OCI-LY1 (cell line): ENCODE results near the gene LBHD2.

Experiments used
- H2AFZ ChIP-seq: fragments of 200-600 bp; sonication (generic), shearing (Covaris generic); 2 replicates; pipeline ENCODE4 v1.6.0; 2014; ENCODE audit warnings: antibody characterized with exemption, mild to moderate bottlenecking, low read length
- H3F3A ChIP-seq: fragments of 200-600 bp; sonication (generic), shearing (Covaris generic); 2 replicates; pipeline ENCODE4 v1.6.0; 2014; ENCODE audit warnings: mild to moderate bottlenecking, antibody characterized with exemption, low read length, moderate library complexity; ENCODE audit not compliant: insufficient read depth
- H3K27ac ChIP-seq: fragments of 200-600 bp; sonication (generic); 2 replicates; pipeline ENCODE4 v1.5.1; 2014; ENCODE audit warnings: low read length, mixed run types, mild to moderate bottlenecking, low read depth; ENCODE audit not compliant: poor library complexity, severe bottlenecking
- H3K27me3 ChIP-seq: fragments of 200-600 bp; sonication (generic); 2 replicates; pipeline ENCODE4 v1.6.0; 2014; ENCODE audit warnings: antibody characterized with exemption, mild to moderate bottlenecking, low read length, moderate library complexity; ENCODE audit not compliant: insufficient read depth
- H3K36me3 ChIP-seq: fragments of 200-600 bp; sonication (generic); 2 replicates; pipeline ENCODE4 v1.6.1; 2014; ENCODE audit warnings: mild to moderate bottlenecking, antibody characterized with exemption, low read length, moderate library complexity, mixed read lengths; ENCODE audit not compliant: insufficient read depth
- H3K4me1 ChIP-seq: fragments of 200-600 bp; sonication (generic); 2 replicates; pipeline ENCODE4 v1.5.1; 2014; ENCODE audit warnings: mild to moderate bottlenecking, low read length, moderate library complexity; ENCODE audit not compliant: insufficient read depth, severe bottlenecking
- H3K4me2 ChIP-seq: fragments of 200-600 bp; sonication (generic), shearing (Covaris generic); 2 replicates; pipeline ENCODE4 v1.6.1; 2014; ENCODE audit warnings: low read length
- H3K4me3 ChIP-seq: fragments of 200-600 bp; sonication (generic); 2 replicates; pipeline ENCODE4 v1.5.1; 2014; ENCODE audit warnings: low read length, low read depth, mild to moderate bottlenecking, mixed read lengths; ENCODE audit not compliant: poor library complexity, severe bottlenecking
- H3K79me2 ChIP-seq: fragments of 200-600 bp; shearing (Covaris generic); 2 replicates; pipeline ENCODE4 v1.6.1; 2016; ENCODE audit warnings: mixed run types, low read length, mixed read lengths; ENCODE audit not compliant: insufficient read depth
- H3K9ac ChIP-seq: fragments of 200-600 bp; sonication (generic), shearing (Covaris generic); 2 replicates; pipeline ENCODE4 v1.6.1; 2014; ENCODE audit warnings: mild to moderate bottlenecking, low read length, mixed read lengths
- H3K9me2 ChIP-seq: fragments of 200-600 bp; sonication (generic), shearing (Covaris generic); 2 replicates; pipeline ENCODE4 v1.6.1; 2014; ENCODE audit warnings: low read depth, mild to moderate bottlenecking, low read length, mixed read lengths
- H3K9me3 ChIP-seq: fragments of 200-600 bp; shearing (Covaris generic); 2 replicates; pipeline ENCODE4 v1.6.1; 2014; ENCODE audit warnings: low read length, mixed read lengths
- H4K20me1 ChIP-seq: fragments of 200-600 bp; sonication (generic), shearing (Covaris generic); 2 replicates; pipeline ENCODE4 v1.6.0; 2016; ENCODE audit warnings: mild to moderate bottlenecking, low read length; ENCODE audit not compliant: insufficient read depth
- EZH2 ChIP-seq: fragments of 200-600 bp; sonication (generic), shearing (Covaris generic); IDR thresholded peaks from 2 replicates; pipeline ENCODE4 v1.8.0; 2017; ENCODE audit warnings: borderline replicate concordance, mixed run types, mild to moderate bottlenecking, antibody characterized with exemption, low read length, moderate library complexity, mixed read lengths
- TF ChIP-seq, protein P1 (sequence below): fragments of 200-600 bp; sonication (generic), shearing (Covaris generic); IDR thresholded peaks from 2 replicates; pipeline ENCODE4 v1.5.1; 2017; ENCODE audit warnings: mild to moderate bottlenecking, antibody characterized with exemption, low read length, moderate library complexity, mixed read lengths

LBHD2 gene

DNA sequence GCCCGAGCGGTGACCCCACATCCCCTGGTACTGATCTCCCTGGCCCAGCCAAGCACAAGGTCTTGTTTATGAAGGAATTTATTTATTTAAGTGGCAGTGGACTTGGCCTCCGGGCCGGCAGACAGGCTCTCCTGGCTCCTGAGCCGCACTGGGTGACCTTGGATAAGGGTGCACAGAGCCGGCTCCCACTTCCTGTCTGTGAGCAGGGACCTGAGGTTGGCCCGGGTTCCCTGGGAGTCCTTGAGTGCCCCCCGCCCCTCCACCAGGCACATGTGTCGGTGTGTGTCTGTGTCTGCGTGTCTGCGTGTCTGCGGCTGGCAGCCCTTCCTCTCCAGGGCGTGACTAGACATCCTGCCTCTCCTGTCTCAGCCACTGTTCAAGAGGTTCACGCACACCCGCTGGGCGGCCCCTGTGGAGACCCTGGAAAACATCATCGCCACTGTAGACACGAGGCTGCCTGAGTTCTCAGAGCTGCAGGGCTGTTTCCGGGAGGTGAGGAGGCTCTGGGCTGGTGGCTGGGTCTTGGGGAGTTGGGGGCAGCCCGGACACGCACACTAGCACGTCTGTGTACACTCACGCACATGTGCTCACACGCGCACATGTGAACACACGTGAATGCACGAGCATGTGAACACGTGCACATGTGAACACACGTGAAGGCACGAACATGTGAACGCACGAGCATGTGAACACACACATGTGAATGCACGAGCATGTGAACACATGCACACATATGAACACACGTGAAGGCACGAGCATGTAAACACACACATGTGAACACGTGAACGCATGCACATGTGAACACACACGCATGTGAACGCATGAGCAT lies 48.6 kb downstream of the LBHD2 start:
- Histone ChIP-seq H3K9me3 (no peaks in the 10 kb centered on the region), H3K79me2 (no peaks in the 10 kb centered on the region), H3F3A (no peaks in the 10 kb centered on the region), H3K4me1 (no peaks in the 10 kb centered on the region), H3K4me3 (no peak overlapping the region), H3K27ac (no peak overlapping the region), H2AFZ (no peak overlapping the region), H3K4me2 (no peak overlapping the region), H3K9ac (no peak overlapping the region), H3K36me3 (no peaks in the 10 kb centered on the region), H4K20me1 (no peaks in the 10 kb centered on the region), H3K27me3 (peaks cover 9% of the 10 kb centered on the region; the same call in 1 of the 2 replicates), H3K9me2 (no peaks in the 10 kb centered on the region)
- TF ChIP-seq, protein P1, sequence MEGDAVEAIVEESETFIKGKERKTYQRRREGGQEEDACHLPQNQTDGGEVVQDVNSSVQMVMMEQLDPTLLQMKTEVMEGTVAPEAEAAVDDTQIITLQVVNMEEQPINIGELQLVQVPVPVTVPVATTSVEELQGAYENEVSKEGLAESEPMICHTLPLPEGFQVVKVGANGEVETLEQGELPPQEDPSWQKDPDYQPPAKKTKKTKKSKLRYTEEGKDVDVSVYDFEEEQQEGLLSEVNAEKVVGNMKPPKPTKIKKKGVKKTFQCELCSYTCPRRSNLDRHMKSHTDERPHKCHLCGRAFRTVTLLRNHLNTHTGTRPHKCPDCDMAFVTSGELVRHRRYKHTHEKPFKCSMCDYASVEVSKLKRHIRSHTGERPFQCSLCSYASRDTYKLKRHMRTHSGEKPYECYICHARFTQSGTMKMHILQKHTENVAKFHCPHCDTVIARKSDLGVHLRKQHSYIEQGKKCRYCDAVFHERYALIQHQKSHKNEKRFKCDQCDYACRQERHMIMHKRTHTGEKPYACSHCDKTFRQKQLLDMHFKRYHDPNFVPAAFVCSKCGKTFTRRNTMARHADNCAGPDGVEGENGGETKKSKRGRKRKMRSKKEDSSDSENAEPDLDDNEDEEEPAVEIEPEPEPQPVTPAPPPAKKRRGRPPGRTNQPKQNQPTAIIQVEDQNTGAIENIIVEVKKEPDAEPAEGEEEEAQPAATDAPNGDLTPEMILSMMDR = no peak
- TF ChIP-seq EZH2 = no peak

DNA sequence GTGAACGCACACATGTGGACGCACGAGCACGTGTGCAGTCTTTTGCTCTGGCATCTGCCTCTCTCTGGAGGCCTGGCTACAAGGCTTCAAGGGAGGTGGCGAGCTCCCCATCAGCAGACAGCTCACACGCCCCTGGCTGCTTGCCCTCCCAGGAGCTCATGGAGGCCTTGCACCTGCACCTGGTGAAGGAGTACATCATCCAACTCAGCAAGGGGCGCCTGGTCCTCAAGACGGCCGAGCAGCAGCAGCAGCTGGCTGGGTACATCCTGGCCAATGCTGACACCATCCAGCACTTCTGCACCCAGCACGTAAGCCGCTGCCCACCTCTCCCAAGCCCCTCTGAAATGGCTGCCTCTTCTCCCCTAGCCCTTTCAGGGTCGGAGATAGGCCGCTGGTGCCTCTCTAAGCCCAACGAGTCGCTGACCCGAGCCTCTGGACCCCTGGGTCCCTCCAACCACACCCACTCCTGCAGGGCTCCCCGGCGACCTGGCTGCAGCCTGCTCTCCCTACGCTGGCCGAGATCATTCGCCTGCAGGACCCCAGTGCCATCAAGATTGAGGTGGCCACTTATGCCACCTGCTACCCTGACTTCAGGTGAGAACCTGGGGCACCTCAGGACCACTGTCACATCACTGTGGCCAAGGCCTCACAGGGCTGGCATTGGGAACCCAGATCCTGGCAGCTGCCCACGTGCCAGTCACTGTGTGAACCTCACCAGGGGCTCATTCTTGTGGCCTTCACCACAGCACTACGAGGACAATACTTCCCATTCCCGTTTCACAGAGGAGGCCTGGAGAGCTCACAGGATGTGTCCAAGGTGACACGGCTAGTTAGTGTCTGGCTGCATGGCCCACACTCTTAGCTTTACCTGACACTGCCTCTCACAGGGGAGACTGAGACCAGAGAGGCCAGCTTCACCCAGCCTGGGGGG lies 49.5 kb downstream of the LBHD2 start:
- Histone ChIP-seq H3K27me3 (peaks cover 9% of the 10 kb centered on the region; the same call in 1 of the 2 replicates), H3K9me2 (no peaks in the 10 kb centered on the region), H3F3A (no peaks in the 10 kb centered on the region), H2AFZ (no peak overlapping the region), H3K27ac (no peak overlapping the region), H3K9ac (no peak overlapping the region), H3K79me2 (no peaks in the 10 kb centered on the region), H3K4me1 (no peaks in the 10 kb centered on the region), H3K9me3 (no peaks in the 10 kb centered on the region), H4K20me1 (no peaks in the 10 kb centered on the region), H3K36me3 (no peaks in the 10 kb centered on the region), H3K4me2 (no peak overlapping the region), H3K4me3 (no peak overlapping the region)
- TF ChIP-seq EZH2 = no peak
- TF ChIP-seq, protein P1 = no peak

DNA sequence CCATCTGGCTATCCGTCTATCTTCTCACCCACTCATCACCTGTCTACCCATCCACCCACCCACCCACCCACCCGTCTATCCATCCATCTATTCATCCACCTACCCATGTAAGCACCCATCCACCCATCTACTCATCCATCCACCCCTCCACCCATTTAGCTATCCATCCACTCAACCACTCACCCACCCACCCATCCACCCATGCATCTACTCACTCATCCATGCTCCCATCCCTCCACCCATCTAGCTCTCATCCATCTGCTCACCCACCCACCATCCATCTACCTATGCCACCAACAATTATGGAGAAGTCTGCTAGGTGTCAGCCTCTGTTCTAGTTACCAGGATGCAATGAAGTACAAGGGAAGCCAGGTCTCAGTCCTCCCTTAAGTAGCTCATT lies 50.4 kb downstream of the LBHD2 start:
- peaks cover 9% of the 10 kb centered on the region; the same call in 1 of the 2 replicates for H3K27me3 ChIP-seq
- no peaks in the 10 kb centered on the region for H3K4me1 ChIP-seq
- no peaks in the 10 kb centered on the region for H3K9me3 ChIP-seq
- H3K4me2 ChIP-seq = no peak overlapping the region
- TF ChIP-seq EZH2 = no peak
- TF ChIP-seq, protein P1 = no peak
- no peak overlapping the region for H3K9ac ChIP-seq
- H3K9me2 ChIP-seq = no peaks in the 10 kb centered on the region
- H3K27ac ChIP-seq = no peak overlapping the region
- H2AFZ ChIP-seq = no peak overlapping the region
- H3K79me2 ChIP-seq = no peaks in the 10 kb centered on the region
- H4K20me1 ChIP-seq = no peaks in the 10 kb centered on the region
- H3K4me3 ChIP-seq = no peak overlapping the region
- no peaks in the 10 kb centered on the region for H3K36me3 ChIP-seq
- H3F3A ChIP-seq = no peaks in the 10 kb centered on the region
